CD4-positive, alpha-beta T cell treated with Interleukin-6 at 100 ng/mL for 8 hours (primary cell): ENCODE data around the gene AMER1.
"Not testable (repeated sequence)": the region's sequence is repeated elsewhere in the genome, so short reads cannot be mapped to it uniquely, and the experiment has no call there.

Experiments
- DNase-seq: peaks from one replicate; pipeline ENCODE4 v3.0.0-alpha.2; 2020; ENCODE audit warnings: mixed read lengths, low spot score

Gene AMER1

DNA sequence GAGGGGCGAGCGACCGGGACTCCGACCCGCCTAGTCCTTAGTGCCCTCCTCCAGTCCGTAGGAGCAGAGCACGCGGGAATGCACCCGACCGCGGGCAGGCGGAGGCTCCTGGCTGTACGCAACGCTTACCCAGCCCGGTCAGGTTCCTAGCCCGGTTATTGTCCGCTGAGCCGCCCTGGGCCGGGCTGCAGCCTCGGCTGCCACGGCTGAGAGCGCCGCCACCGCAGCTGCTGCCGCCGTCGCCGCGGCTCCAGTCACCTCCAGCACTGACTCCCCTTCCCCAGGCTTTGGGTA lies at the start of gene AMER1:
Gene AMER1, minus strand, starts transcription at position 268 of the 294 bp plus-strand sequence. CDS start 12,422 bp downstream, outside the sequence.
- DNase-seq, result no peak

DNA sequence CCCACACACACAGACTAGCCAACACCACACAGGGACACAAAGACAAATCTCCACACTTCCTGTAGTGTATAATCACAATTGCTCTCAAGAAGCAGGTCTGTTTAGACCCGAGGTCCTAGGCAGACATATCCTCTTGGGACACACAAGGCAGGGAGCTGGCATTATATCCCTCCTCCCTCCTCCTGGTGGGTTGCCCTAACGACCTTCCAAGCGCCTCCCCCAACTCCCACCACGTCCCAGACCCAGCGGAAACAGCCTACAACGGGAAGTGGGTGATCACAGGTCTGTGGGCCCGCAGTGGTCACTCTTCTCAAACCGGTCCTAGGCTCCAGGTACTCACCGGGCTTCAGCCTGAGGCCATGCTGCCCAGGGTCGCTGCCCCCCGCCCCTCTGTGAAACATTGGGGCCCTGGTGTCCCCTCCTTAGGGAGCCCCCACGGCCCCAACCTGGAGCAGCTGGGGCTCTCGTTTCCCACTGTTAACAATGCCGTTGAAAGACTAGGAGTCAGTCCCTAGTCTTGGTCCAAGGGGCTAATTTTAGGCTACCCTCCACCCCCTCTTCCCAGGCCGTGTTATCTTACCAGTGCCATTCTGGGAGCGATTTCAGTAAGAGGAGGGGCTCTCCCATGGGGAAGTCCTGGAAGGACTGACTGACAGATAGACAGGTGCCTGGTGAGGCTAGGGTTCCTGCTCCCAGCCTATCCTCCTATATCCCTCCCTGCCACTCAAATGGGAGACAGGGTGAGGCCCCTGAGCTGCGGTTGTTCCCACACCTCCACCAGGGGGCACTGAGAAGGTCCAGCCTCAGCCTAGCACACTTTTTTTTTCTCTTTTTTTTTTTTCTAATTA lies 24.8 kb upstream of the AMER1 start, which contains the start of gene ASB12:
Gene ASB12, minus strand, starts transcription at position 485 of the 848 bp plus-strand sequence. CDS start 4,957 bp downstream, outside the sequence.
- no peak for DNase-seq

DNA sequence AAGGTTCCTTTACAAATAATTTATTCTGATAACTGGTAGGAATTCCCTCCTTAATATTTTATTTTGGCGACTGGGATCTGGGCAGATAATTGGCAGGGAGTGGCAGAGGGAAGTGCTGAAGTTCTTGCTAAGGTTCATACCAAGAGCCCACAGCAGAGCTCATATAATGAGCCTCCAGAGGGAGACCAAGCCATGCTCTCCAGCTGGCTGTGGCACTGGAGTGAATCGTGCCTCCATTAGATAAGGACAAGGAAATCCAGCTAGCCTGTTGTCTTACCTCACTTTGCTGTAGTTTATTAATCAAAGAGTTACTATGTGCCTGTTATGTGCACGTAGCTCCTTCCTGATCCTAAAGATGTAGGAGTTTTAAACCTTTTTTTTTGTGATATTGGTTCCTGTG lies 23.6 kb upstream of the AMER1 start:
- DNase-seq, result no peak

DNA sequence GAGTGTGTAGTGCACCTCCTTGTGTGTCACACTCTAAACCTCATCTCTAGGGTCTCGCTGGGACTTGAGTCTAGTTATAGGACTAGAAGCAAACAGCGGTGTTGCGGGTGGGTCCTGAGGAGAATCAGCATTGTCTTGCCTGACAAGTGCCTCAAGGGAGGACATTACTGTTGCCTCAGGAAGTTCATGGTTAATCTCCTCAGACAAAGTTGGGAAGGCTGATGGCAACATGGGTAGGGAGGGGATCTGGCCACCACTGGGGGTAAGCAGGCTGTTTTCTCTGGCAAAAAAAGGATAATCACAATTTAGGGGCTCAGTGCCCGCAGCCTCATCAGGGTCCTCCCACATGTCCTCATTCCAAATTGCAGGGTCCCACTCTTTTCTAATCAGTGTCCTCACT lies 12.5 kb upstream of the AMER1 start:
- DNase-seq, result no peak

DNA sequence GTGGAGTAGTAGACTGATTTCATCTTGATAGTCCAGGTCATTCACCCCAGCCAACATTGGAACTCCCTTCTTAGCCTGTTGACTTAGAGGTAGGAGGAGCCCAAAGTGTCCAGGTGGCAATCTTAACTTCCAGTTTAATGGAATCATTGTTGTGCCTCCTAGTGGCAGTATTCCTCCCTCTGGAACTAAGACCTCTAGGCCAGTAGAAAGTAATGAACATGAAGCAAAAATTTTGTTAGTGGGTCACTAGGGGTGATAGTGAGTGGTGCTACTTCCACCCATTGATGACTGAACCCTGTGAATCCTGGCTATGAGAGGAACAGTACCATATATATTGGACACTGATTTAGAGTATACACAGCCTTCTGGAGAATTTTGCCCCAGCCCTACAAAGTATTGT lies 8.5 kb upstream of the AMER1 start:
- DNase-seq, result not testable (repeated sequence)

DNA sequence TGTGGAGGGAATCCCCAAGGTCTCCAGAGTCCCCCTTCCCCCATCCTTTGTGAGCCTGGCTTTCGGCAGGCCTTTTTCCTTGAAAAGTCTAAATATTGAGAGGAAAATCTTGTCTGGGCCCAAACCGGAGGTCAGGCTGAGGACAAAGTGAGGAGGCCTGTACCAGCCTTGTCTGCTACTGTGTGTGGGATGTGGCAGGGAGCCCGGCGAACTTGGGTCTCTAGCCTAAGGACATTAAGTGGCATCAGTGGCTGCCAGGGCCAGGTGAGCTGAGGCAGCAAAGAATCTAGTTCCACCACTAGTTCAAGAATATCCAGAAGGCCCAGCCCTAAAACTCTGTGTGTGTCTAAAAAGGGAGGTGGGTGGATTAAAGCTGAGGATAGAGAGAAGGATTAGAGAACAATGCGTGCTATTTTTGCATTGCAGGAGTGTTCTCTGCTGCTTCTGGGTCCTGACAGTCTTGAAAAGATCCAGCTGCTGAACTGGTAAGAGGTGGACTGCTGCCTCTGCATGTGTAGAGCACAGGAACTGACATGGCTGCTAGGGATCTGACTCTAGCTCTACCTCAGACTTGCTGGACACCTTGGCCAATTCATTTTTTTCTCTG lies 1.2 kb upstream of the AMER1 start:
- no peak for DNase-seq

DNA sequence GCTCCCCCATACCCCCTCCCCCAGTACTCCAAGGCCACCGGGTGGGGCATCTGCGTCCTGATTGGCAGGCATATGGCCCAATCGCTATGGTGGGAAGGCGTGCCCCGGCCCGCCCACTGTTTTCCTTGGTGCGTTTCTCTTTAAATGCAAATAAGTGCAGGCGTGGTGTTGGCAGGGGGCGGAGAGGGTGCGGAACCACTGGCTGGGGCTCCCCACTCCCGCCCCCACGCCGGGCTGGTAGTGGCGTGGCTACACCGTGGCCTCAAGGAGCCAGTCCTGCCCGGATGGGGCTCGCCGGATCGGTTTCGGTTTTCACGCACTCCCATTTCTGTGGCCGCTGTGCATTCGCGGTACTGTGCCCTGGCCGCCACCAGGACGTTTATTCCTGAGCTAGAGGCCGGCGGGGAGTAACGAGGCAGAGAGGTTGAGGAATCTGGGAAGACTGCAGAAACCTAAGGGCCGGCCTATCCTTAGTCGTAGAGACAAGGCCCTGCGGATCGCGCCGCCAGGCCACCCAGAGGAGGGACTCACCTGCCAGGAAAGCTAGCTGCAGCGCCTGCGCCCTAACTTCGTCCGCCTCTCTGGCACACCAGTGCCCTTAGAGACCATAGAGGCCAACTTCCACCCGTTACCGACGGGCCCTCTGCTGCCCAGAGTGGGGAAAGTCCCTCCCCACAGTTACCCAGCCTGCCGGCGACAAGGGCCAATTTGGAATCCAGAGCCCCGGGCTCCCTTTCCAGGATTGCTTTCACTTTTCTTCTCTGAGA lies 410 bp upstream of the AMER1 start:
- DNase-seq, result peak; percentile 90

DNA sequence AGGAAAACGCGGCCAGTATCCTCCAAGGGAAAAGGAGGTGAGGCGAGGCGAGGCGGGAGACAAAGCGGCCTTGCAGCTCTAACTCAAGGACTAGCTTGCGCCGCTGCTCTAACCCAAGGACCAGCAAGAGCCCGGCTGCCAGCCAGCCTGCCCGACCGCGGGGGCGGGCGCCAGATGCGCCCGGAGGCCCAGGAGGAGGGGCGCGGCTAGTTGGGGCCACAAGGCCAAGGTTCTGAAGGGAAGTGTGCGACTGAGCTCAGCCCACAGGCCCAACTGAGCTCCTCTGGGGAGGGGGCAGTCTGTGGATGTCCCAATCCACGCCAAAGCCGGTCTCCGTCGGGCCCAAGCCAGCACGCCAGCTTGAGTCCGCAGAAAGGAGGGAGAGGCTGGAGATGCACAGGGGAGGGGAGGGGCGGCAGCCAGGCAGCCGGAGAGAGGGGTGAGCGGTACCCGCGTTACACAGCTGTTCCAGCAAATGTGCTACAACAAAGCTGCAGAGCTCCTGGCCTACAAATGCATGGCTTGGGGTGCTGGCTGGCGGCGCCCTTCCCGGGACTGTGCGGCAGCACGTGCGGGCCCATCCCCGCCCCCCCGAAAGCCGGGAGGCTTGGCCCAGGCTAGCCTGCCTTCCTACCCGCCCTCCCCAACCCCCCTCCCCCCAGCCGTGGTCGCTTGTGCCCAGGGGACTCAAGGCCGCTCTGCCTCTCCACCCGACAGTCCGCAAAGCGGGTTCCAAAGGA lies 637 bp downstream of the AMER1 start:
- peak; percentile 4 for DNase-seq

DNA sequence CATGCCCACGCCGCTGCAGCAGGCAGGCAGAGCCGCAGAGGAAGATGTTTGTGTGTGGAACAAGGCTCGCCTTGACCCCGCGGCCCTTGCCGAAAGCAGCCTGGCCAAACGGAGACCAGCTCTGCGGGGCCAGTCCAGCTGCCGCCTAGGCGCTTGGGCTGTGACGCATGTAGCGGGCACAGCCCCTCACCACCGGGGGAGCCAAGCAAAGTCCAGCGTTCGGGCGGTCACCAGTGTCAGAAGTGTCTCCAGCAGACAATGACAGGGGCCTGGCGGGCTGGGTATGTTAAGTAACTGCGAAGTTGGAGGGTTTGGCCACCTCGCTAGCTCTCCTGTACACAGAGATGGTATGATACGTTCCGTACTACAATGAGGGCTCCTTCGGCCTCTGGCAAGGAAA lies 1.3 kb downstream of the AMER1 start:
- DNase-seq, result no peak

DNA sequence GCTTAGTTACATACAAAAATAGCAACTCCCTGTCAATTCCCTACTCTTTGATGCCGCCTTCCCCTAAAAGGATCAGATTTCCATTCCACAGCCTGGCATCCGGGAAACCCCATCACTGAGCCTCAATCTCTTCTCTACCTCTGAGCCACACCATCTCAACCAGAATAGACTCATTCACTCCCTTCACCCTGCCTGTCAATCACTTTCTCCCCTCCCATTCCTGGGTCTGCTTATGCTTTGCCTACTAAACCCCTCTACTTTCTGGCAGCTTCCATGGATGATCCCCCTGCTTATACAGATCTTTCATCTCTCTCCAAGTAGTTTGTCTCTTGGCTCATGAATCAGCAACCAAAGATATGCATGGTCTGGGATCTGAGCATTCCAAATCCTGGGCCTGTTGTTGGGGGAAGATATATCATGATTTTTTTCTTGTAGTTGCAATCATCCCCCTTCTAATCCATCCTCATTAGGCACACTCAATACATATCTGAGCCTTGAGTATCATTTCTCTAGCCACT lies 2.6 kb downstream of the AMER1 start:
- DNase-seq, result no peak

DNA sequence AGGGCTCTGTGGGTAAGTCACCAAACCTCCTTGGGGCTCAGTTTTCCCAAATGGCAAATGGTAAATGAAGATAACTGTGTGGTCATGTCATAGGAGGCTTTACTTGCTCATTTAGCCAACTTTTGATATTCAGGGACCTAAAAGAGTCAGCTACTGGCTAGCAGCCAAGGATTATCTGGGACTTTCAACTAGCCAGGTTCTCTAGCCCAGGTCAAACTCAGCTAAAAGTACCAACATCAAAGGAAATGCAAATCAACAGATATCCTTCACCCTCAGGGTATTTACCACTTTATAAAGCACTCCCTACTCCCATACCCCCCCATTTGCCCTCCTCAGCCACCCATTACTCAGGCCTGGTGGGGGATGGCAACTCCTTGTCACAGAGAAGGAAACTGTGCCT lies 7.5 kb downstream of the AMER1 start:
- DNase-seq, result no peak

DNA sequence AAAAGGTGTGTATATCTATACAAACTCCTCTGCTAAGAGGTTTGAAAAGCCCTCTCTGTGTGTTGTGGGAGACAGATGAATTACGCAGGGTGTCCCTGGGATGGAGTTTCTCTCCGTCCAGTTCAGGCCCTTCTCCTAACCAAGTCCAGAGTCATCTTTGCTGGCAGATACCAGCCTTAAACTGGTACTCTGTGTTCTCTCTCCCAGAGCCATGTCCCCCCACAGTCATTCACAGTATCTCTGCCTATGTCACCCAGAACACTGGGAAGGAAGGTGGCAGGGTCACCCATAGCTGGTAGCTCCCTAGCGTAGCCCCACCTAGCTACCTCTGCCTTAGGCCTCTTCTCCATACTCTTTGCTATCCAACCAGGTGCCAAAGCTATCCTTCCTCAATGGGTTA lies 8.9 kb downstream of the AMER1 start:
- no peak for DNase-seq

DNA sequence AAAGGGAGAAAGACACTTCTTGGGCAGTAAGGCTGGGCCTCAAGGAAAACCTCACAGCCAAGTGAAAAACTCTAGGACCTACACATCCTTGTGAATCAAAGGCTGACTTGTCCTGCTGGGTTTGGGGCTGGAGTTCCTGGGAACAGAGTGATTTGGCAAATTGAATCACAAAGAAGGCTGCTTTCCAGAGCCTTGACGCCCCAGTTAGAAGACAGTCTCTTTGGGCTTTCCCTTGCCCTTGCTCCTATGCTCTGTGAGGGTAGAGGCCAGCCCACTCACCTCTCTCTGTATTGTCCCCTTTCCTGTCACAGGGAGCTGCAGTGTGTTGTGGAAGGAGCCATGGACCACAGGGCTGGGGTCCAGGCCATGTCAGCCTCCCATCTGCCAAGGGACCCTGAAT lies 9.6 kb downstream of the AMER1 start:
- DNase-seq, result no peak

DNA sequence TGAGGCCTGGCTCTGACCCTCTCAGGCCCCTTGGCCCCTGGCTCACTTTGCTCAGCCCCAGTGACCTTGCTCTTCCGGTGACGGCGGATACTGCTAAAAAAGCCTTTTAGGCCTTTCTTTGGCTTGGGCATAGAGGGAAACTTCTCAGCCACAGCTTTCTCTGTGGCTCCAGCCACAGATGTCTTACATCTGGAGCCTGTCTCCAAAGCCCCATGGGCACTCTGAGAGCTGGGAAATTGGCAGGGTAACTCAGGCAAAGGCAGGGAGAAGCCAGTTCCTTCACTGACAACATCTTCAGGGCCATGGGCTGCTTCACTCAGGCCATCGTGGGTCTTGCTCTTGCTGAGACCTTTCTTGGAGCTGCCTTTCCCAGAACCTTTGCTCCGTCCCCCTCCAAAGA lies 12.8 kb downstream of the AMER1 start:
- no peak for DNase-seq

DNA sequence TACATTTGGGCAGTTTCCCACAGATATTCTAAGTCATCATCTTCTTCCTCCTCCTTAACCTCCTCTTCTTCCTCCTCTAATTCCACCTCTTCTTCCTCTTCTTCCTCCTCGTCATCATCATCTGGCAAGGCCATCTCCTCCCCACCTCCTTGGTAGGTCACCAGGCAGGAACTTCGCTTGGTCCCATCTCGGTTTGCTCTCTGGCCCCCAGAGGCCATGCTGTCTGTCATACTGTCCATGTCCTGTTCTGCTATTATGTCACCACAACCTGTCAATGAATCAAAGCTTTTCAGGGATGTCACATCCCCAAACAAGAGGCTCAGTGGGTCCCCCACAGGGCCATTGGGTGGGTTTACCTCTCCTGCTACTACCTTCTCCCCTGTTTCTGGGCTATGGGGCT lies 13.5 kb downstream of the AMER1 start:
- DNase-seq, result no peak

DNA sequence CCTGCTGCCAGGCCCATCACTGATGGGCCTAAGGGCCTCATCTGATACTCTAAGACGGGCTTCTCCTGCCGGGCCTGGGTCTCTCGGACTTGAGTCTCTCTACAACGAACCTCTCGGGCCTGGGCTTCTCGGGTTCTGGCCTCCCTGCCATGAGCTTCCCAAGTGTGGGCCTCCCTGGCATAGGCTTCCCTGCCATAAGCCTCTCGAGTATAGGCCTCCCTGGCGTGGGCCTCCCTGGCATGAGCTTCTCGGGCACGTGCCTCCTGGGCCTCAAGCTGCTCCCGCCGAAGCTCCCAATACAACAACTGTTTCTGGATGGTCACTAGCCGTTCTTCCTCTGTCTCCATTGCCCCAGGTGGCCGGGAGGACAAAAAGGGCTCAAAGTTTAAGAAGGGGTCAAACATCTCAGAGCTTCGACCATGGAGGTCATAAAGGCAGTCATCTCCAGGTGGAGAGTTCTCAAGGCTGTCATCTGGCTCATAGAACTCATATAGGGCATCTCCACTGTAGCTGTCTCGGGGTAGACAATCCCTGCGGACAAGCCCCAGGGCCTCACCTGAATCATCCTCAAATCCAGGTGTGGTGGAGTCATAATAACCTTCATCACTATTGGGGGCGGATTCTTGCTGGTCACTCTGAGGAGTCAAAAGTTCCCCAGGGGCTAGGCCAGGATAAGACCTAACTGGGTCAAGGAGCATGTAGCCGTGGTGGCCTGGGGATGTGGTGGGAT lies 14.1 kb downstream of the AMER1 start:
- no peak for DNase-seq

DNA sequence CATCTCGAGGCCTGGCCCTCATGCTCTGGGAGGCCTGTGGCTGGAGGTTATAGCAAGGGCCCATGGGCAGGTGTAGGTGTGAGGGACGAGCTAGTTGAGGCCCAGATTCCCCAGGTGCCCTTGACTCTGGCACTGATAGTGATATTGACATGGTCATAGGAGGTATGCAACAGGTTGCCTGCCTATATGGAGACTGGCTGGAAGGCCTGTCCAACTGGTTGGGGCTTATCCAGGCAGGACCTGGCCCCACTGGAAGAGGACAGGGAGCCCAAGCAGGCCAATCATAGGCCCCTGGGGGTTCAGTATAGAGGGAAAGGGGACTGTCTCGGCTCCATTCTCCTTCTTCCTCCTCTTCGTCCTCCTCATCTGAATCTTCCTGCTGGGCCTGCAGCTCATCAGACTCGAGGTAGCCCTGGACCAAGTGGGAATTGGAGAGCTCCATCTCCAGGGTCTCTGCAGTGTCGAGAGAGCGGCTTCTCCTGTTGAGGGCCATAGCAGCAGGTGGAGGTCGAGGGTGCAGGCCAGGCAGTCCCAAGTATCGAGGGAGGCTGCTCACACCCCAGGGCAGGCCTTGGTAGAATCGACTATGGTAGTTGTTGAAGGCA lies 15.3 kb downstream of the AMER1 start:
- no peak for DNase-seq

DNA sequence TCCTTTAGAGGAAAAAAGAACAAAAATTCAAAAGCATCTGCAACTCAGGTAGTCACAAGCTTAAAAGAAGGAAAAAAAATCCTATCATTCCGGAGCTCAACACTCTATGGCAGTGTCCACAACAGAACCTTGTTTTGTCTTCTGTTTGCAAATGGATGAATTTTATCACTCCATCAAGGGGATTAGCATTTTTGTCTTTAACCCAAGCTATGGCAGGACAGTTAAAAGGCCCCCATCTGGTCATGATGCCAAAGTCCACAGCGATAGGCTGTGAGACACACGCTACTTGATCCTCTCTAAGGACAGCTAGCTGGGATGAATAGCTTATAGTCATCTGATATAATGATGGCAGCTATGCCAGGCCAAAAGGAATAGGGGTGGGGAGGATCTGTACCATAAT lies 16.6 kb downstream of the AMER1 start:
- DNase-seq, result no peak

DNA sequence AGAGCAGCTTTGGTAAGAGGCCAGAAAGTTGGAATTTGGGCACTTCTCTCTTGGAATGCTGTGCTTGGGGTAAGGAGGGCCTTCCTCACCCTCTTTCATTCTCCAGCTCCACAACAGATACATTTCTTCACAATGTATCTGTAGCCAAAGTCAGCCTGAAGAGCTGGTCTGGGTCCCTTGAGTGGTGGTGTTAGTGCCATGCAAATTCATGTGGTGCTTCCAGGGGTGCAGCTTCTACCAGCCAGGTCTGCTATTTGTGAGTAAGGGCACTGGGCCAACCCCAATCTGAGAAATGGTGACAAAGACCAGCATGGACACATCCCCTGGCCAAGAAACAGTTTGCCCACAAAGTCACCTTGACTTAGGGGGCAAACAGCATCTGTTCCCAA lies 17.8 kb downstream of the AMER1 start:
- DNase-seq, result no peak

DNA sequence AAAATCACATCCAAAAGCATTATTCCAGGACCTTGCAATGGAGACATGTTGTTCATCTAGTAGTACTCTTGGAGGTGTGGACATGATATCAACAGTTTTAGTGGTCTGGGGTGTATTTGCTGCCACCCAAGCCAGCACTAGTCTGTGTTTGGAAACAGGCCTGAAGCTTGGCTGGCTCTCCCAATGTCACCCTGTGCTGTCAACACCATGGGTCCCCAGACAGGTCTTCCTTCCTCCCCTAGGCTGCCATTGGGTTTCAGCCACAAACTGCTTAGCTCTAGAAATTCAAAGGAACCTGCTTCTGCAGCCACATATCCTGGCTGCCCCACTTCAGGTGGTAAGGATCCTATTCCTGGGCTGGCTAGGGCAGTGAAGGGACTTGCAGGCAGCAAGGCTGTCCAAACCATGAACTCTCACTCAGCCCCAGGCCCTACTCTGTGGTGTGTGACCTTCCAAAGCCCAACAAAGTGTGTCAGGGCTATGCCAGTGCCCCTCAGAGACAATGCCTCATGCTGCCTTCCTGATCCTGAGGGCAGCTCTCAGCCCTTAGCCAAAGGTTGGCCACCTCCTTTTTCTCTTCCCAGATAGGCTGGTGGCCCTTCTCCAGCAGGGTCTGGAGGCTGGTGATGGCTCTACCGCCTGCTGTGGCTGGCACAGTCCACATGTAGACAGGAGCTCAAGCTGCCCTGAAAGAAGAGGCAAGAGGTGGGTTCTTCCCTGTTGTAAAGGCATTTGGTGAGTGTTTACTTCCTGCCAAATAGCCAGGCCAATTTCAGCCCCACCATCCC lies 18.3 kb downstream of the AMER1 start:
- no peak for DNase-seq
